Umbilical cord (tissue), 2 donors: Measurements from ENCODE around the gene DNAJB6. TPM values are rescaled to one million over a fixed set of nuclear protein-coding genes. Genes with fewer than 3 reads are reported as not detected.
"Not testable (repeated sequence)": the region's sequence is repeated elsewhere in the genome, so short reads cannot be mapped to it uniquely, and the experiment has no call there.

Experiments
- DNase-seq: peaks from one replicate; pipeline ENCODE4 v3.0.0-alpha.2; 2015; ENCODE audit warnings: low spot score
- total RNA-seq: library from RNA; depleted of rRNA; stranded (reverse); fragments of >200 nt; gene quantifications from one replicate; pipeline ENCODE4 v1.2.3, GENCODE V29; 2014; ENCODE audit warnings: low replicate concordance; ENCODE audit not compliant: insufficient read depth

Gene DNAJB6
- total RNA-seq, 1 donor from 2014 or later: 115 TPM

DNA sequence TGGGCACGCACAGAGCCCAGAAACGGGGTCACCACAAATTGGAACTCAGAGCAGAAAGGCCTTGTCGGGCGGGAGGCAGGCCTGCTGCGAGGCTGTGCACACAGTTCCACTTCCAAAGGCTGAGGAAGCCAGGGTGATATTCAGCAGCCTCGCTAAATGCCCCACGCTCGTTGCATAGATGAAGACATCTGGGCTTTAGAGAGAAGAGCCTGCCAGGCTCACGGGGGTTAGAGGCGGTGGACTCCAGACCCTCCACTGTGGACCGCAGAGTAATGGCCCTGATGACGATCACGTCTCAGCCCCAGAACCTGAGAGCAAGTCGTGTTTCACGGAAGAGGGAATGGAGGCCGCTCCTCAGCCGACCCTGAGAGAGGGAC, 104.2 kb downstream of the DNAJB6 start:
- no peak for DNase-seq

DNA sequence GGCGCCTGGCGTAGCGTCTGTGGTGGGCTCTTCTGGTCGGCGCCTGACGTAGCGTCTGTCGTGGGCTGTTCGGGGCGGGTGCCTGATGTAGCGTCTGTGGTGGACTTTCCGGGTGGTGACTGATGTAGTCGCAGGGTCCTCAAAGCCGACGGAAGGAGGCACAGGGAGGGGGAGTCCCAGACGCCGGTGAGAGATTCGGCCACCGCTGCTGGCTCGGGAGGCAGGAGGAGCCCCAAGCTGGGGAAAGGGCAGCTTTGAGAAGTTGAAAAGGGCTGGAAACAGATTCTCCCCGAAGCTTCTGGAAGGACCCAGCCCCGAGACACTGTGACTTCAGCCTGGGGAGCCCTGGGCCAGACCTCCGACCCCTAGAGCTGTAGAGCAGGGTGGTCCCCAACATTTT, 105.7 kb downstream of the DNAJB6 start:
- no peak for DNase-seq

DNA sequence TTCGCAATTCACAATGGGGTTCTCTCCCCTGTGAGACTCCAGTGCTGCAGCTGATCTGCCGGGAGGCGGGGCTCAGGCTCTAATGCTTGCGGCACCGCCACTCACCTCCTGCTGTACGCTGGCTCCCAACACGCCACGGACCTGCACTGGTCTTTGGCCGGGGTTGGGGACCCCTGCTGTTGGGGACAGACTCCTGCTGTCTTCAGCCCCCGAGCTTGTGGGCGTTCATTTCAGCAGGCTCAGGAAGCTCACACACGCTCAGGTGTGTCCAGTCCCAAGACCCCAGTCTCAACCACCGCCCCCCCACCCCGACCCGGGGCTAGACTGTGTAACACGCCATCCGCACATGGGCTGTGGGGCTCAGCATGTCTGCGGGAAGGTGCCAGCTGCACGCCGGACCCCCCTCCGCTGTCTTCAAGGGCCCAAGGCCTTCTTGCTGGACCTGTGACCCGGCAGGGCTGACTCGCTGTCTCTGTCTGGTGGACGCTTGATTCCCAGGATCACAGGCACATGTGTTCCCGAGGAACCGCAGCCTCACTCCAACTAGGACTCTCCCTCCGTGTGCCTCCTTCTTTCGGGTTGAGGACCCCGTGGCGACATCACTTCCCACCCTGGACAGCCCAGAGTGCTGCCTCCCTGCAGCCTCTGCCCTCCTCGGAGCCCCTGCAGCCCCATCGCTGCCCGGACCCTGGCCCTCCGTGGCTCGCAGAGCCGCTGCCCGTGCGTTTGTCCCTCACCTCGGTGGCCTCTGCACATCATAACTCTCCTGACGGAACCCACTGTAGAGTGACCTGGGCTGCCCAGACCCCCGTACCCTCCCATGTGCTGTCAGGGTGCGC, 106.4 kb downstream of the DNAJB6 start:
- no peak for DNase-seq

DNA sequence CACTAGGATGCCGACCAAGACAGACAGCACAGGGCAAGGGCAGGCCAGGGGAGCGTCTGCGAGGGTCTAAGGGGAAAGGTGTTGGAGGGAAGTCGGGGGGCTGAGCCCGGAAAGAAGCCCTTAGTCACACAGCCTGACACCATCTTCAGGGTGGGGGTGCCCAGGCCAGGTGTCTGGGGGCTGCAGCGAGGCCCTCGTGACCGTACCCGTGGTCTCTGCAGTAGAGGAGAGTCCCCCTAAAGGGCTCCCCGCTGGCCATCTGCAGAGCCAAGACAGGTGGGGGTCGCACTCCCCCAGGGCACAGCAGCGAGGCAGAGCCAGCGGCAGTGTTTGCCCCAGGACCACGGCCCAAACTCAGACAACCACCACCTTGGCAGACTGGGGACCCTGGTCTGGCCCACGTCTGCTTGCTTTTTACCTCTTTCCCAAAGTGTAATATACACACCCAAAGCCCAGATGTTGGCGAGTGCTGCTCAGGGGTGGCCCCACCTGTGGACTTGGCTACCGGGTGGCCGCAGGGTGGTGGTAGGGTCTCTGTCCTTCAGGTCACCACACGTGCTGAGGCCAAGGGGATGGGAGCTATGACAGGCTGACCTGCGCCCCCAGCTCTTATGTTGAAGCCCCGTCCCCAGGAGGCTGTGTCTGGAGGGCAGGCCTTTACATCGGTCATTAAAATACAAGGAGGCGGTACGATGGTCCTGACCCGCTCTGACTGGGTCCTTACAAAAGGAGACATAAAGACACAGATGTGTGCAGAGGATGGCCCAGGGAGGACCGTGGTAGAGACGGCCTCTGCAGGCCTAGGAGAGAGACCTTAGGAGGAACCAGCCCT, 107.4 kb downstream of the DNAJB6 start:
- no peak for DNase-seq

DNA sequence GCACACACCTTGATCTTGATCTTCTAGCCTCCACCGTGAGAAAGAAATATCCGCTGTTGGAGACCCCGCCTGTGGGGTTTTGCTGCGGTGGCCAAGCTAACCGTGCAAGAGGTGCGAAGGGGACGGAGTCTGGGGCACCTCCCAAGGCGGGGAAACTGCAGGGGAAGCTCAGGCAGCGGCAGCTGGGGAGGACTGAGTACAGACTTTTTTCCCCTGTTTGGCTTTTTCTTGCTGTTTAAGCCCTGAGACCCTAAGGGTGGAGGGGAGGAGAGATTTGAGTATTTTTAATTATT, 108.0 kb downstream of the DNAJB6 start:
- no peak for DNase-seq

DNA sequence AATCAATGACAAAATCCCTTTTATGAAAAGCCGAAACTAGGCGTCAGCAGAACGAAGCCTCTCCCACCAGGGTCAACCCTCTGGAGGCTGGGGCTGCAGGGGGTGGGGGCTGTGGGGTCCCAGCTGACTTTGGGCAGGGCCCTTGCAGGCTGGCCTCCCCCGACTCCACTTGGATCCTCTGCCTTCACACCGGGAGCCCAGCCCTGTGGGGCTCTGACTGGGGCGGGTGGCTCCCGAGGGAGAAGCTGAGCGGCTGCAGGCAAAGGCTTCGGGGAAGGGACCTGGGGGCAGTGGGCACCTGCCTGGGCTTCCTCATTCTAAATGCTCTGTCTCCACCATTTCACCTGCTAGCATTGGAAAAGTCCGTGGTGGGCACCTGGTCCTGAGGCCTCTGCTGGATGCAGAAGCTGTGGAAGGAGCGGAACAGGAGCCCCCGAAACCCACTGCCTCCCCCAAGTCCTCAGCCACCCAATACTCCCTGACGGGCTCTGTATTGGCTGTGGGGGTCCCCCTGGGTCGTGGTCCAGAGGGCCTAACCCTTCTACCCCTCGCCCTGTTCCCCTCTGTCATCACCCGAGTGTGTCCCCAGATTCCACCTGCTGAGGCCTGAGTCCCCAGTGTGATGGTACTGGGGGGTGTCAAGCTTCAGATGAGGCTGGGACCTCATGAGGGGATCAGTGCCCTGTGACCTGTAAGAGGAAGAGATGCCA, 108.6 kb downstream of the DNAJB6 start:
- no peak for DNase-seq

DNA sequence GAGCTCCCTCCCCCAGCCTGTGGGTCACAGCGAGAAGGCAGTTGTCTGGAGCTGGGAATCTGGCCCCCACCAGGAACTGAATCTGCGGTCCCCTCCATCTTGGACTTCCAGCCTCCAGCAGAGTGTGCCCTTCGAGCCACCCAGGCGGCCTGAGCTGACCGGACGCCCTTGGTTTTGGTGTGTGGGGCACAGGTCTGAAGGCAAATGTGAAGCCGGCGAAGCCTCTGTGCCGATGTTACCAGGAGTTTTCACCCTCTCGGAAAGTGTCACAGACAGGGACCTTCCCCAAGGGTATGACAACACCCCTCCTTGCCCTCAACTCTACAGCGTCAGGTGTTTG, 109.1 kb downstream of the DNAJB6 start:
- no peak for DNase-seq

DNA sequence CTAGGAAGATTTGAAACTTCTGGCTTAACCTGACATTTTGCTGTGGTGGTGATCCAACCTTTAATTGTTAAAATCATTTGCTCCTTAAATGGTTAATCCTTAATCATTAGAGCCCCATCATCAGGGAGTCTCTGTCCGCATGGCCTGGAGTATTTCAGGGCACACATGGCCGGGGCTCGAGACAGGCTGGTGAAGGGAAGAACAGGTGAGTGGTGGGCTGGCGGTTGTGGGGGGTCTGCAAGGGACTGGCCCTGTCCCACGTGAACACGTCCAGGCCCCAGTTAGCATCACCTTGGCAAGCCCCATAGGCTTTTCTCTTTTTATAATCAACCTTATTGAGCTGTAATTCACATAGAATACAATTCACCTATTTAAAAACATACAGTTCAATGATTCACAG, 109.5 kb downstream of the DNAJB6 start:
- no peak for DNase-seq

DNA sequence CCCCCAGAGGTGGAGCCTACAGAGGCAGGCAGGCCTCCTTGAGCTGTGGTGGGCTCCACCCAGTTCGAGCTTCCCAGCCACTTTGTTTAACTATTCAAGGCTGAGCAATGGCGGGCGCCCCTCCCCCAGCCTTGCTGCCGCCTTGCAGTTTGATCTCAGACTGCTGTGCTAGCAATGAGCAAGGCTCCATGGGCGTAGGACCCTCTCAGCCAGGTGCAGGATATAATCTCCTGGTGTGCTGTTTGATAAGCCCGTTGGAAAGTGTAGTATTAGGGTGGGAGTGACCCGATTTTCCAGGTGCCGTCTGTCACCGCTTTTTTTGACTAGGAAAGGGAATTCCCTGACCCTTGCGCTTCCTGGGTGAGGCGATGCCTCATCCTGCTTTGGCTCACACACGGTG, 117.2 kb downstream of the DNAJB6 start:
- not testable (repeated sequence) for DNase-seq

DNA sequence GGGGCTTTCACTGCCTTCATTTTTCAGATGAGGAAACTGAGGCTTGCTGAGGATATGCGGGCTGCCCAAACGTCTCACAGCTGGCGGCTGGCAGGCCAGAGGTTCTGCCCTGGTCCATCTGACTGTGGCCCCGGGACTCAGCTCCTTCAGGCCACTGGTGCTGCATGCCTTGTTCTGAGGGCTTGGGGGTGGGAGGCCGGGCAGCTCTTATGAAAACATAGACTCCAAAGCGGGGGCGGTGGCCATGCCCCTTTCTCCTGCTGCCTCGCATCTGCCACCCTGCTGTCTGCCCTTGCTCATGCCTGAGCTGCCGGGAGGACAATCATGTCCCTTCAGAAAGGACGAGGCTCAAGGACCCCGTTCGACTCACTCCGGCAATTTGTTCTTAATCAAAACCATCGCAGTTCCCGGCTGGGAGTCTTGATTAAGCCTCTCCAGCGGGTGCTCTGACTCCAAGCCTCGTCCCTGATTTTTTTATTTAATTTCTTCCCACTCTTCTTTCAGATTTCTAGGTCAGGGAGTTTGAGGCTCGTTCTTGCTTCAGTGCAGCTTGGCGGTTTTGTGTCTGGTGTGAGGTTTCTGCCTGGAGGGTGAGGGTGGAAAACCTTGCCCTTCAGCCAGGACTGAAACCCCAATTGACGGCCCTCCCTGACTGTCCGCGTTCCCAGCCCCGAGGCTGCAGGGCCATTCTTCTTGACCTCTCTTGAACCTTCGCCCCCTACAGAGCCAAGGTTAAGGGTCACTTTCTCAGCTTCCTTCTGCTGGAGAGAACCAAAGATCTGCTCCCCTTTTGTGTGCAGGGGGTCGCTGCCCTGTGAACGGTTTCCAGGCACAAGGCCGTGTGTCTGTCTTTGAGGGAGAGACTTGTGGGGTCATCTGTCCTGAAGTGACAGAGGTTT, 120.8 kb downstream of the DNAJB6 start:
- no peak for DNase-seq

DNA sequence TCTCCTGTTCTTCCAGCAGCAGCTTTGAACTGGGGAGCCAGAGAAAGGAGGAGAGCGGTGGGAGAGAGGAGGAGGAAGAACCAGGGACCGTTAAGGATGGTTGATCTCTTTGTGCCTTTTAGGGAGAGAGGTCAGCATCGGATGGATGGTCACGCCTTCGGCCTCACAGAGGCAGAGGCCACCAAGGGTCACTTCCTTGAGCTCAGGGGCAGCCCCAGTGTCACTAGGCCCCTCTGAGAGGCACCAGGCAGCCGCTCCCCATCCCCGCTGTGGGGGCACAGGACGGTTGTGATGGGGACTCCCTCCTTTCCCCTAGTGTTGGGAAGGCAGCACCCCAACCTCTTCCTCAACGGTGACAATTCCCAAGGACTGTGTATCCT, 121.4 kb downstream of the DNAJB6 start:
- DNase-seq: no peak

DNA sequence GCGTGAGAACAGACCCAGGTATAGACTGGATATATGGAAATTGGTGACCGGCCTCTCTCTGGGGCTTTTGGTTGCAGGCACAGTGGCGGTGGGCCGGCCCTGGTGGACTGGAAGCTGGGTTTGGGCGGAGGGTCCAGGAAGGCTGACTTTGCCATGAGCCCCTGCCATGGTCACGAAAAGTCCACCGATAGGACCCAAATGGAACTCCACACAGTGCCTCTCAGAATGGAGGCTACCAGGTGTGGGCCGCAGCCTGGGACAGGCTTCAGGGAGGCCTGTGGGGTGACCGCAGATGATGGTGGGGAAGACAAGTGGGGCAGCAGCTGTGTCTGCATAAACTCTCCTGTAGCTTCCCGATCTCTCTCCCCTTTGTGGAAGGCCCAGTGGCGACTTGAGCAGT, 123.2 kb downstream of the DNAJB6 start:
- DNase-seq: no peak

DNA sequence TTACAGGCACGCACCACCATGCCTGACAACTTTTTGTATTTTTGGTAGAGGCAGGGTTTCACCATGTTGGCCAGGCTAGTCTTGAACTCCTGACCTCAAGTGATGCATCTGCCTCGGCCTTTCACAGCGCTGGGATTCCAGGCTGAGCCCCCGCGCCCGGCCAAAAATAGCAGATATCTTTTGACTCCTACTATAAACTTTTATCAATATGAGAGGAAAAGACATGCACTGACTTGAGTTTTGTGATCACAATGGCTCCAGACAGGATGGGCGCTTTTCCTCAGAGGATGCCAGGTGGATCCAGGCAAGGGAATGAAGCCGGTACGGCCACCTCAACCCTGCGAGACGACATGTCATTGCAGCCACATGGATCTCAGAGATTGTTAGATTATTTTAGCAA, 123.9 kb downstream of the DNAJB6 start:
- no peak for DNase-seq

DNA sequence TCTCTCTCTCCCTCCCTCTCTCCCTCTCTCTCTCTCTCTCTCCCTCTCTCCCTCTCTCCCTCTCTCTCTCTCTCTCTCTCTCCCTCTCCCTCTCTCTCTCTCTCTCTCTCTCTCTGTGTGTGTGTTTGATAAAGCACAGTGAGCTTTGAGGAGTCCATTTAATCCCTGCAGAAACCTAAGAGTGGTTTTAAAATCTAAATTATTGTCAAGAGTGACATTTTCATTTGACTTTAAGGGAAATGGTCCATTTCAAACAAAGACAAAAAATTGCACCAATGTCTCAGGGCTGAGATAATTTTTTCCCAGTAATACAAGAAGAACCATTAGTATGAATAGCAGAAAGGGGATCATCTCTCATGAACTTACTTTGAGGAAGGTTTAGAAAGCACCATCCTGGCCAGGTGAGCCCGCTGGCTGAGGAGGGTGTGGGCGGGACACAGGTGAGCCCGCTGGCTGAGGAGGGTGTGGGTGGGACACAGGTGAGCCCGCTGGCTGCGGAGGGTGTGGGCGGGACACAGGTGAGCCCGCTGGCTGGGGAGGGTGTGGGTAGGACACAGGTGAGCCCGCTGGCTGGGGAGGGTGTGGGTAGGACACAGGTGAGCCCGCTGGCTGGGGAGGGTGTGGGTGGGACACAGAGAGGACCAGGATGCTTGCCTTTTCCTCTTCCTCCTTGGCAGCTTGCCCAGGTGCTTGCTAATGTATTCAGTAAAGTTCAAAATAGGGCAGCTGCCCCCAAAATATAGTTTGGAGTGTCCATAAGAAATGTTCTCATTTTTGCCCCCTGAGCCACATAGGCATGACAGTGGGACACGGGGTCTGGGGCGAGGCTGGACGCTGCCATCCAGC, 125.0 kb downstream of the DNAJB6 start:
- no peak for DNase-seq

DNA sequence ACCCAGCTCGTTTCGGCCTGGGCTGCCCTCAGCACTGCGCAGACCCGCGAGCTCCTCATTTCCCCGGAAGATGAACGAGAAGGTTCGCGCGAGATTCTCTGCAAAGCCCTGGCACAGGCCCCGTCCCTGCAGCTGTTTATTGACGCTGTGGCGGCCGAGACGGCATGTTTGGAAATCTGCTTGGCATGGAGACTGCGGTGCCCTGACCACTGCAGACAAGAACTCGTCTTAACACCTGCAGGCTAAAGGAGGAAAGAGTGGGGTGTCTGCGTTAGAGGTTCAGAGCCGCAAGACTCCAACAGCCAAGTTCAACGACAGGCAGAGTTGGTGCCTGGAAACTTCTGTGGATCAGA, 125.6 kb downstream of the DNAJB6 start:
- no peak for DNase-seq

DNA sequence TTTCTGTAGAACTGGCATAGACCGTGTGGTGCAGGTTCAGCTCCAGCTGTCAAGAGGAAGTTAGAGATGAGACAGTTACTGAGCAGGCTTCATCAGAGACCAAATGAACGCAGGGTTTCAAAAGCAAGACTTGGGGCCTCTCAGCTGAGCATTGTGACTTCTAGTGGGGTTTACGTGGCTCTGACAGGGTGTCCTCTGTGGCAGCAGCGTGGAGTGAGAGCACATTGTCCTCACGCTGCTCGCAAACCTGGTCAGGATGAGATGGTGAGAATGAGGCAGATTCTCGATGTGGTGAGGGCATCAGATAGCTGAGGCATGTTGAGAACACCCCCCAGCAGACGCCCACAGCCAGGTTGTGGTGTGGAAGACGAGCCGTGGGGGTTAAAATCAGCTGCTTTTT, 126.0 kb downstream of the DNAJB6 start:
- DNase-seq: no peak

DNA sequence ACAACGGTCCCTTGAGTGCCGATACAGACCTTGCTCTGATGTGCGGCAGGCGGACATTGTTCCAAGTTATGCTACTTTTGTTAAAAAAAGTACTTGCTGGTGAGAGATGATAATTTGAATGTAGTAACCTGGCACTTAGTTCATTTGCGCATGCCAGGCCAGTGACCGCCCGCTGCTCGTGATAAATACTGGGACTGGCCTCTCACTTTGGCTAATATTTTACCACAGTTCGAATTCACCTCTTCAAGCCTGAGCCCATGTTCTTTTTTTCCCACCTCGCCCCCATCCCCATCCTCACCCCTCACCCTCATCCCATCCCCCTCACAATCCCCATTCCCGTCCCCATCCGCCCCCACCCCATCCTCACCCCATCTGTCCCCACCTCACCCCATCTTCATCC, 126.4 kb downstream of the DNAJB6 start:
- no peak for DNase-seq

DNA sequence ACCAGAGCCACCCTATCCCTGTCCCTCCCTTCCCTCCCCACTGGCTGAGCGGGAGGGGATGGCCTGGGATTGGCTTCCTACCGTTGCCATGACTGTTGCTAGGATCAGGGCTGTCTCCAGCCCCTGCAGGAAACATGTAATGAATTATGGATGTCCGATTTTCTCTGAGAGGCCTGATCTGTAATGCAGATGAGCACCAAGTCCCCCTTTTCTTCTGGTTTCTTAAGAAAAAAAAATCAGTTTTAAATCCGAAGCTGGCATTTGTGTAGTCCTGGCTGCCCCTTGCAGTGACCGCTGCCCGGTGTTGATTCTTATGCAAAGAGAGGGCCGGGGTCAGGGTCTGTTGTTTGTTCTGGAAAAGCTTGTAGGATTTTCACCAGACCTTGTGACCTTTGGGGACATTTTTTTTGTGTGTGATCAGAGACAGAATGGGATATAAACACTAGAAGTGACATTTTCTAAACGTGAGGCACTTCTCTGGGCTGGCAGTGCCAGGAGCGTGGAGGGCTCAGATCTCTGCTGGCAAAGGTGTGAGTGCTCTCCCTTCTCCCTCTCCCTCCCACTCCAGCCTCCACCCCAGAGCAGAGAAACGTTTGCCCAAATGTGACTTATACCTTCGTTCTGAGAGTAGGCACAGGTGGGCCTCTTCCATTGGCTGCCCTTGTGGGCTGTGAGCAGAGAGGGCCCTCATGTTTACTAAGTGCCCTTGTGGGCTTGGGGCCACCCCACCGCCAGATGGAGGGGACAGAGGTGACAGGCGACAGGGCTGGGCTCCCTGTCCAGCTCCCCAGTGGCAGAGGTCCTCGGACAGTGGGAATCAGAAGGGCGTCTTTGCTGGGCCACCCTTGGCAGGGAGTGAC, 127.5 kb downstream of the DNAJB6 start:
- DNase-seq: peak; percentile 3

DNA sequence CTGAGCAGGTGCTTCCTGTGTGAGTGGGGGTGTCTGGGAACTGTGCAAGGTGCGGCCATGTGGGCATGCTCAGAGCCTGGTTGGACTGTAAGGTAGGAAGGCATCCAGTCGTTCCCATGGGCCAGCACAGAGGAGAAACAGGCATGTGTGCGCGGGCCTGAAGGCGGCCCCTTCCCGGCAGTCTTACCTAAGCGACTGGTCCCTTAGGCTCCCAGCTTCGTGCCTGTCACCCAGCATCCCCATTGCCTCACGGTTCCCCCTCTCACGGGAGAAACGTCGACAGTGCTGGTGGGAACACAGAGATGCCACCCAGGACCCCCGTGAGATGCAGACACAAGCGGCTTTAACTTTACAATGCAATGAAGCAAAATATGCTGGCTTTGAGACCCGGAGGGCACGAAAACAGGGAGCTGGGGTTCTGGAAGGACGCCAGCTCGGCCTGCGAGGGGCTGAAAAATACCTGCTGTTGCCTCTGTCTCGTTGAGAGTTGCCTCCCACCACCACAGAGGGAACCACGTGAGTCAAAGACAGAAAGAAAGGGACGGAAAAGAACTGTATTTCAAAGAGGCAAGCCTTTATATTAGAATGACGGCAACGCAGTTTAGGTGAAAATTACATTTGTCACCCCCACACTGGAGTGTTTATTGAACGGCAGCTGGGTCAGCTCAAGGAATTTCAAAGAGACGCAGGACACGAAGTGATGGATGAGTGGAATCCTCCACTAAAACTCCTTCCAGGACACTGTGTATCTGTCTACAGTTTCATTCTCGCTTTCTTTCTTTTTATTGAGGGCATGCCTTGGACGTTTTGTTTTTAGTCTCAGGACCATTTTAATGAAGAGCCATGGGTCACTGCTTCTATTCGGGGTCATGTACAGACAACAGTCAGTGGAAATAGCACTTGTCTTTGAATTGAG, 128.4 kb downstream of the DNAJB6 start:
- DNase-seq: no peak
